Type B pancreatic cell (in vitro differentiated cells): ENCODE measurements around the gene OR10H3. TPM values are rescaled to one million over a fixed set of nuclear protein-coding genes. Genes with fewer than 3 reads are reported as not detected.

ENCODE experiments used
- DNase-seq: peaks from one replicate; pipeline ENCODE4 v3.0.0; 2021; ENCODE audit warnings: mixed read lengths; ENCODE audit not compliant: unreplicated experiment; ENCODE audit errors: extremely low spot score
- H3K27ac Mint-ChIP-seq: 2 replicates; pipeline ENCODE4 v1.8.0; 2021; ENCODE audit warnings: mild to moderate bottlenecking, mixed read lengths
- H3K27me3 Mint-ChIP-seq: 2 replicates; pipeline ENCODE4 v1.8.0; 2021; ENCODE audit warnings: mixed read lengths
- H3K36me3 Mint-ChIP-seq: 2 replicates; pipeline ENCODE4 v1.8.0; 2021; ENCODE audit warnings: mixed read lengths
- H3K4me1 Mint-ChIP-seq: one replicate; pipeline ENCODE4 v1.8.0; 2021; ENCODE audit warnings: mixed read lengths; ENCODE audit not compliant: unreplicated experiment
- H3K4me3 Mint-ChIP-seq: 2 replicates; pipeline ENCODE4 v1.8.0; 2021; ENCODE audit warnings: mild to moderate bottlenecking, mixed read lengths
- H3K9me3 Mint-ChIP-seq: 2 replicates; pipeline ENCODE4 v1.8.0; 2021; ENCODE audit warnings: mixed read lengths
- CTCF ChIP-seq: fragments of 200-600 bp; sonication (generic); conservative IDR thresholded peaks from 2 replicates; pipeline ENCODE4 v1.5.0; 2021; ENCODE audit warnings: antibody characterized with exemption, mild to moderate bottlenecking
- long read RNA-seq: library from polyadenylated mRNA; unstranded; transcript quantifications from one replicate; pipeline ENCODE4 v2.0.0, GENCODE V29; 2020
- total RNA-seq: library from RNA; stranded (reverse); gene quantifications from 2 replicates; pipeline ENCODE4 v1.2.1, GENCODE V29; 2021; ENCODE audit warnings: low replicate concordance

Gene OR10H3
- total RNA-seq, result not detected in 2 replicates
- long read RNA-seq, result 0 reads

GRCh38 chr19:15737722-15738121, at the start of gene OR10H3:
Gene OR10H3 (plus strand): TSS chr19:15737985. CDS start chr19:15741393, 3,408 bp downstream.
- H3K4me3 Mint-ChIP-seq, result no peak within 1 kb of the TSS
- H3K9me3 Mint-ChIP-seq, result peaks cover 11% of the 10 kb centered on the region

GRCh38 chr19:15696654-15697194, 41.1 kb upstream of the OR10H3 start:
- Mint-ChIP-seq H3K9me3 (no peaks in the 10 kb centered on the region), H3K27ac (no peak overlapping the region), H3K36me3 (no peaks in the 10 kb centered on the region), H3K4me3 (no peak overlapping the region), H3K27me3 (no peaks in the 10 kb centered on the region), H3K4me1 (no peaks in the 10 kb centered on the region)
- DNase-seq, result no peak
- TF ChIP-seq CTCF, result no peak

More at GRCh38 chr19:15737722-15738121, at the start of gene OR10H3:
- DNase-seq, result no peak
- H3K4me1 Mint-ChIP-seq, result no peaks in the 10 kb centered on the region
- no peaks in the 10 kb centered on the region for H3K27me3 Mint-ChIP-seq
- no peak for TF ChIP-seq CTCF
- no peaks in the 10 kb centered on the region for H3K36me3 Mint-ChIP-seq
- no peak within 1 kb of the TSS for H3K27ac Mint-ChIP-seq

GRCh38 chr19:15701757-15702533, 35.8 kb upstream of the OR10H3 start:
- TF ChIP-seq CTCF, result no peak
- H3K36me3 Mint-ChIP-seq, result no peaks in the 10 kb centered on the region
- H3K27me3 Mint-ChIP-seq, result no peaks in the 10 kb centered on the region
- H3K4me1 Mint-ChIP-seq, result no peaks in the 10 kb centered on the region
- no peaks in the 10 kb centered on the region for H3K9me3 Mint-ChIP-seq
- H3K27ac Mint-ChIP-seq, result no peak overlapping the region
- H3K4me3 Mint-ChIP-seq, result no peak overlapping the region
- no peak for DNase-seq

GRCh38 chr19:15702534-15702930, 35.3 kb upstream of the OR10H3 start:
- H3K36me3 Mint-ChIP-seq, result no peaks in the 10 kb centered on the region

GRCh38 chr19:15714638-15715037, 23.1 kb upstream of the OR10H3 start:
- DNase-seq, result no peak
- H3K4me1 Mint-ChIP-seq, result no peaks in the 10 kb centered on the region
- no peak overlapping the region for H3K27ac Mint-ChIP-seq
- no peak for TF ChIP-seq CTCF
- H3K9me3 Mint-ChIP-seq, result no peaks in the 10 kb centered on the region
- no peaks in the 10 kb centered on the region for H3K27me3 Mint-ChIP-seq
- H3K36me3 Mint-ChIP-seq, result no peaks in the 10 kb centered on the region
- H3K4me3 Mint-ChIP-seq, result no peak overlapping the region

More at GRCh38 chr19:15702534-15702930, 35.3 kb upstream of the OR10H3 start:
- no peak for DNase-seq
- H3K4me3 Mint-ChIP-seq, result no peak overlapping the region
- no peak overlapping the region for H3K27ac Mint-ChIP-seq
- no peaks in the 10 kb centered on the region for H3K4me1 Mint-ChIP-seq
- no peaks in the 10 kb centered on the region for H3K27me3 Mint-ChIP-seq
- TF ChIP-seq CTCF, result no peak
- no peaks in the 10 kb centered on the region for H3K9me3 Mint-ChIP-seq
